Mesenchymal stem cell (in vitro differentiated cells and primary cell): Measurements from ENCODE around the gene RPS6KA2.

Source experiments
- DNase-seq: peaks from one replicate; pipeline ENCODE4 v3.0.0-alpha.2; 2013
- H2AFZ ChIP-seq: one replicate; pipeline ENCODE4 v1.6.1; 2013; ENCODE audit warnings: low read depth, mild to moderate bottlenecking, control low read depth, inconsistent platforms, low read length, moderate library complexity
- H2AK5ac ChIP-seq: 2 replicates; pipeline ENCODE4 v1.6.1; 2013; ENCODE audit warnings: low read length, moderate library complexity, mild to moderate bottlenecking, inconsistent platforms; ENCODE audit not compliant: severe bottlenecking
- H2BK120ac ChIP-seq: one replicate; pipeline ENCODE4 v1.6.1; 2013; ENCODE audit warnings: low read depth, mild to moderate bottlenecking, inconsistent platforms, low read length, moderate library complexity
- H2BK12ac ChIP-seq, 2 experiments: one replicate each; pipeline ENCODE4 v1.6.1; 2013; ENCODE audit warnings: inconsistent platforms in 2 of 2, low read length in 2 of 2, mild to moderate bottlenecking in 2 of 2, moderate library complexity in 2 of 2, control low read depth in 1 of 2
- H2BK15ac ChIP-seq: one replicate; pipeline ENCODE4 v1.6.1; 2013; ENCODE audit warnings: mild to moderate bottlenecking, low read depth, inconsistent platforms; ENCODE audit not compliant: poor library complexity, severe bottlenecking
- H2BK5ac ChIP-seq: 2 replicates; pipeline ENCODE4 v1.6.1; 2013; ENCODE audit warnings: low read depth, mild to moderate bottlenecking, low read length, control low read depth, inconsistent platforms; ENCODE audit not compliant: poor library complexity, severe bottlenecking
- H3K14ac ChIP-seq, 2 experiments: one replicate each; pipeline ENCODE4 v1.6.1; 2013; ENCODE audit warnings: inconsistent platforms in 2 of 2, low read length in 2 of 2, control low read depth in 1 of 2, mild to moderate bottlenecking in 1 of 2, moderate library complexity in 1 of 2
- H3K18ac ChIP-seq, 2 experiments: one replicate each; pipeline ENCODE4 v1.6.1; 2013; ENCODE audit warnings: inconsistent platforms in 2 of 2, low read length in 2 of 2, control low read depth in 1 of 2, low read depth in 1 of 2, mild to moderate bottlenecking in 1 of 2
- H3K23ac ChIP-seq, 2 experiments: one replicate each; pipeline ENCODE4 v1.6.1; 2013; ENCODE audit warnings: inconsistent platforms in 2 of 2, low read length in 2 of 2, mild to moderate bottlenecking in 2 of 2, moderate library complexity in 2 of 2, control low read depth in 1 of 2
- H3K27ac ChIP-seq: 2 replicates; pipeline ENCODE4 v1.5.1; 2013; ENCODE audit warnings: mild to moderate bottlenecking, moderate library complexity, low read length, control low read depth, inconsistent platforms; ENCODE audit not compliant: poor library complexity, severe bottlenecking
- H3K27me3 ChIP-seq, 2 experiments: 2 replicates each; pipeline versions ENCODE4 v1.6.1 to v1.7.0; 2013; ENCODE audit warnings: low read length in 2 of 2, mild to moderate bottlenecking in 2 of 2, moderate library complexity in 2 of 2, control low read depth in 1 of 2, inconsistent platforms in 1 of 2; ENCODE audit not compliant: control insufficient read depth in 1 of 2, insufficient read depth in 1 of 2
- H3K36me3 ChIP-seq, 2 experiments: 2 replicates each; pipeline versions ENCODE4 v1.6.1 to v1.7.0; 2013; ENCODE audit warnings: low read length in 2 of 2, control low read depth in 1 of 2, inconsistent platforms in 1 of 2, low read depth in 1 of 2, mild to moderate bottlenecking in 1 of 2; ENCODE audit not compliant: insufficient read depth in 2 of 2, control insufficient read depth in 1 of 2
- H3K4ac ChIP-seq, 2 experiments: one replicate each; pipeline ENCODE4 v1.6.1; 2013; ENCODE audit warnings: inconsistent platforms in 2 of 2, low read length in 2 of 2, mild to moderate bottlenecking in 2 of 2, moderate library complexity in 2 of 2, control low read depth in 1 of 2, low read depth in 1 of 2
- H3K4me1 ChIP-seq: 2 replicates; pipeline ENCODE4 v1.6.1; 2013; ENCODE audit warnings: low read depth, low read length, control low read depth; ENCODE audit not compliant: control insufficient read depth, insufficient read depth
- H3K4me2 ChIP-seq: 2 replicates; pipeline ENCODE4 v1.6.1; 2013; ENCODE audit warnings: low read length, mild to moderate bottlenecking, inconsistent platforms; ENCODE audit not compliant: poor library complexity, severe bottlenecking
- H3K4me3 ChIP-seq, 2 experiments: 2 replicates each; pipeline versions ENCODE4 v1.5.1 to v1.7.0; 2013; ENCODE audit warnings: low read length in 2 of 2, mild to moderate bottlenecking in 2 of 2, control low read depth in 1 of 2, low read depth in 1 of 2; ENCODE audit not compliant: insufficient read depth in 1 of 2
- H3K79me1 ChIP-seq: replicated peaks from 2 replicates; pipeline ENCODE4 v1.6.1; 2013; ENCODE audit warnings: mild to moderate bottlenecking, control low read depth, low read length, inconsistent platforms; ENCODE audit not compliant: poor library complexity, severe bottlenecking
- H3K9ac ChIP-seq: 2 replicates; pipeline ENCODE4 v1.7.0; 2013; ENCODE audit warnings: mild to moderate bottlenecking, low read length, moderate library complexity
- H3K9me3 ChIP-seq: 2 replicates; pipeline ENCODE4 v1.7.0; 2013; ENCODE audit warnings: mild to moderate bottlenecking, low read length; ENCODE audit not compliant: control insufficient read depth
- H4K8ac ChIP-seq: one replicate; pipeline ENCODE4 v1.6.1; 2013; ENCODE audit warnings: inconsistent platforms, mild to moderate bottlenecking, low read length, moderate library complexity
- H4K91ac ChIP-seq: one replicate; pipeline ENCODE4 v1.6.1; 2013; ENCODE audit warnings: mild to moderate bottlenecking, low read length, inconsistent platforms
- WGBS: methylation state at CpG from one replicate; pipeline ENCODE4 v1.1.7; 2013; ENCODE audit warnings: mixed read lengths; 5-methylcytosine and 5-hydroxymethylcytosine counted together

RPS6KA2 gene

DNA sequence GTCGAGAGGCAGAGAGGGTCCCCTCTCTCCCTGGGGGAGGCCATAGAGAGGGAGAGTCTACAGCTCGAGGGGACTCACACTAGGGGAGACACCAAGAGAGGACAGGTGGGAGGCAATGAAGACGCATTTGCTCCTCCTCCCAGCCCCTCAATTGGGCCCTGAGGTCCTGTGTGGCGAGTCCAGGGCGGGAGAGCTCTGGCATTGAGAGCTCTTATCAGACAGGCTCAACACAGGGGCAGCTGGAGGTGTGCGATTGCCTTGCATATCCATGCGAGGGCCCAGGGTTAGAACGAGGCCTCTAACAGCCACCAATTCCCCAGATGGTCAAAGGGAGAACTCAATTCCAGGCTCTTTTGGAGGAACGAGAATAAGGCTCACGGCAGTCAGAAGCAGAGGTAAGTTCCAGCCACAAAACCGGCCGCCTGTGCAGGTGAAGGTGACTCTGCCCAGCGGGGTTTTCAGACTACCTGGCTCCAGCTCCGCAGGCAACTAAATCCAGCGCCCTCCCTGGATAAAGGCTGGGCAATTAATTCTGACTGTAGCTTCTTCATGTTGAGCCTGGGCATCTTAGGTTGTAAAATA, 150.3 kb downstream of the RPS6KA2 start:
- peaks cover 0 to 6% of the 10 kb centered on the region in 2 experiments for H3K36me3 ChIP-seq
- no peak overlapping the region for H3K4me3 ChIP-seq
- no peak overlapping the region for H3K27ac ChIP-seq
- H2BK15ac ChIP-seq: no peak overlapping the region
- no peak overlapping the region for H3K14ac ChIP-seq
- H2AK5ac ChIP-seq: no peak overlapping the region
- no peaks in the 10 kb centered on the region for H3K9me3 ChIP-seq
- no peak overlapping the region for H2BK12ac ChIP-seq
- H4K91ac ChIP-seq: no peak overlapping the region
- H3K79me1 ChIP-seq: no peaks in the 10 kb centered on the region
- WGBS: 89% methylated on average over 15 of the region's 15 CpGs
- no peak overlapping the region for H2BK120ac ChIP-seq
- no peak overlapping the region for H3K23ac ChIP-seq
- H3K18ac ChIP-seq: no peak overlapping the region
- H2AFZ ChIP-seq: no peak overlapping the region
- H3K4me2 ChIP-seq: no peak overlapping the region
- no peaks in the 10 kb centered on the region for H3K4me1 ChIP-seq
- no peak overlapping the region for H4K8ac ChIP-seq
- no peak overlapping the region for H2BK5ac ChIP-seq
- no peak for DNase-seq
- no peak overlapping the region for H3K4ac ChIP-seq
- peaks cover 0 to 4% of the 10 kb centered on the region in 2 experiments for H3K27me3 ChIP-seq
- H3K9ac ChIP-seq: no peak overlapping the region

DNA sequence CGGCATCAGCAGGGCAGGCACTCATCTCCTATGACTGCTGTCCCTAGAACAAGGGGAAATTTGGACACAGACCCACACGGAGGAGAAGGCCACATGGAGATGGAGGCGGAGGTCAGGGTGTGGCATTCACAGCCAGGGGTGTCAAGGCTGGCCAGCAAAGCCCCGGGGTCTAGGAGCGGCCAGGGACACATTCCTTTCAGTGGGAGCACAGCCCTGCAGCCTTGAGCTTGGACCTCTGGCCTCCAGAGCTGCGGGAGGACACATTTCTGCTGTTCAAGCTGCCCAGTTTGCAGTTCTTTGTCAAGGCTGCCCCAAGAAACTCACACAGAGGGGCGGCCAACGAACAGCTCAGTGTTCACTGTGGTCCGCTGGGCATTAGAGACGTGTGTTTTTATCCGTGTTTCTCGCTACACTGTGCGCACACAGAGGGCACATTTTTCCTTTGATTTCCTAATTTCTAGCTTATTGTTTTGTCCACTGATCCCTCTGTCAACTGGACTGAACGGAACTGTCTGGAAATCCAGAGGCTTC, 150.9 kb downstream of the RPS6KA2 start:
- Histone ChIP-seq H2AK5ac (no peak overlapping the region), H3K4me1 (no peaks in the 10 kb centered on the region), H3K14ac (no peak overlapping the region), H3K27me3 (peaks cover 0 to 4% of the 10 kb centered on the region in 2 experiments), H3K18ac (no peak overlapping the region), H3K23ac (no peak overlapping the region), H2BK12ac (no peak overlapping the region), H3K4me3 (no peak overlapping the region), H2BK120ac (no peak overlapping the region), H2BK15ac (no peak overlapping the region), H3K27ac (no peak overlapping the region), H3K9me3 (no peaks in the 10 kb centered on the region), H3K4me2 (no peak overlapping the region), H3K4ac (no peak overlapping the region), H2AFZ (no peak overlapping the region), H3K79me1 (no peaks in the 10 kb centered on the region), H2BK5ac (no peak overlapping the region), H4K8ac (no peak overlapping the region), H4K91ac (no peak overlapping the region), H3K9ac (no peak overlapping the region), H3K36me3 (peaks cover 0 to 6% of the 10 kb centered on the region in 2 experiments)
- WGBS: 93% methylated on average over 14 of the region's 14 CpGs
- no peak for DNase-seq

DNA sequence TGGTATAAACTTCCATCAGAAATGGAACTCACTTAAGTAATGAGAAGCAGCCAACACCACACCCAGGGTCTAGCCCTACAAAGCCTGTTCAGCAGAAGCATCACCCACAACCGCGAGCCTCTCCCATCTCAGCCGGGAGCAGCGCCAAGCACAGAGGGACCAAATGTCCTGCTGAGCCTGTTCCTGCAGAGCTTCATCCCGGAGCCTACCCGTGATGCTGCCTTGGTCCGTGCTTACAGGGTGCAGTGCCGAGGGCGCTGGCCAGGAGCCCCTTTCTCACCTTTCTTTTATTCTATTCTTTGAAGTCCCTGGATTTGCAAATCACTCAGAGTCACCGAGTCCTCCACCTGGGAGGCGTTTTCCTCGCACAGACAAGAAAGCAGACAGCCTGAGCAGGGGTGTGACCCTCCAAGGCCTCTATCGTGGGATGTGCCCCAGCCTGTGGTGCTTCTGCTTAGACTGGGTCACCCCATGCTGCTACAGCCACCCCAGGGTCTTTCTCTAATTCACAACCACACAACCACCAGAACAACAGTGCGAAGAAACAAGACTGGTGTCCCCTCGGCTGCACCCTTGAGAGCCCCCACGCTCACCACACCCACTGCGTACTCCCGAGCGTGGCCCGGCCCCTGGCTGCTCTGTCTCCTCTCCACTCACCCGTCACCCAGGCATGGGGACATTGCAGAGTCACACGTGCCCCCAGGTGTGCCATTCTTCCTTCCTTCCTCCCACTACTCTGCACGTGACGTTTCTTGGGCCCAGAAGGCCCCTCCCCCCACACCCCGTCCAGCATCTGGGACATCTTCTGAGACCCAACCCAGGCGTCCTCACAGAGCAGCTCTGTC, 152.1 kb downstream of the RPS6KA2 start:
- Histone ChIP-seq H3K4me3 (no peak overlapping the region), H3K23ac (no peak overlapping the region), H3K9me3 (no peaks in the 10 kb centered on the region), H3K18ac (no peak overlapping the region), H2BK15ac (no peak overlapping the region), H2BK5ac (no peak overlapping the region), H3K79me1 (no peaks in the 10 kb centered on the region), H4K8ac (peak overlapping the region; percentile 7), H3K14ac (no peak overlapping the region), H3K4me2 (no peak overlapping the region), H3K27ac (no peak overlapping the region), H3K36me3 (peaks cover 0 to 6% of the 10 kb centered on the region in 2 experiments), H3K27me3 (peaks cover 0 to 4% of the 10 kb centered on the region in 2 experiments), H4K91ac (no peak overlapping the region), H2AFZ (no peak overlapping the region), H2AK5ac (no peak overlapping the region), H3K4me1 (no peaks in the 10 kb centered on the region), H3K9ac (no peak overlapping the region), H3K4ac (no peak overlapping the region), H2BK120ac (no peak overlapping the region), H2BK12ac (no peak overlapping the region)
- no peak for DNase-seq
- 88% methylated on average over 26 of the region's 26 CpGs for WGBS

DNA sequence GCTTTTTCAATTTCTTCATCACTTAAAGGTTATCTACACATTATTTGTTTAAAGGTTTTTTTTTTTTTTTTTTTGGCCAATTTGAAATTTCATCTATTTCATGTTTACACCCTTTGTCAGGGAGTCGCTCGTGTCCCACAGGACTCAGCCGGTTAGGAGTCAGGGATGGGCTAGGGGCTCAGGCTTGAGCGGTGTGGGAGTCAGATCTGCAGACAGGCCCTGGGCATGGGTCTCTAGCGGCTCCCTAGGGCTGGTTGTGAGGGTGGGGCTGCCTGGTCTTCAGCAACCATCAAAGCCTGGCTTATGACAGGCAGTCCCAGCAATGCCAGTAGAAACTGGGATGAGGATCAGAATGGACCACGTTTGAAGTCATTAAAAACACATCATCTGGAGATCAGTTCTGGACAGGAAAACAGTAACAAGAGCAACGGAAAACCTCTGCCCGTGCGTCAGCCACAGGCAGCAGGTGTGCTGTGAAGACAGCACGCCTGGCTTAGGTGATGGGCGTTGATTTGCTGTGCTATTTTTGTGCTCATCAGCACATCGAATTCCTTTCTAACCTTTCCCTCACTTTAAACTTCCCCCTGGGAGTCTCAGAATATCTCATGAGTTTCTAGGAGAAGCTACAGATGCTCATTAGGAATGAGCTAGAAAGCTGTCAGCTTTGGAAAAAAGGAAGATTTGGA, 153.0 kb downstream of the RPS6KA2 start:
- Histone ChIP-seq H4K8ac (no peak overlapping the region), H2BK120ac (no peak overlapping the region), H3K4me2 (no peak overlapping the region), H3K9me3 (no peaks in the 10 kb centered on the region), H3K27me3 (peaks cover 0 to 4% of the 10 kb centered on the region in 2 experiments), H3K4ac (no peak overlapping the region), H3K4me3 (no peak overlapping the region), H4K91ac (no peak overlapping the region), H3K36me3 (peaks cover under 1 to 6% of the 10 kb centered on the region in 2 experiments), H2BK5ac (no peak overlapping the region), H3K23ac (peak overlapping the region in 1 of 2 experiments; percentile 20), H2AFZ (no peak overlapping the region), H3K14ac (no peak overlapping the region), H3K18ac (no peak overlapping the region), H2BK15ac (no peak overlapping the region), H3K9ac (no peak overlapping the region), H2AK5ac (no peak overlapping the region), H3K4me1 (no peaks in the 10 kb centered on the region), H2BK12ac (no peak overlapping the region), H3K27ac (no peak overlapping the region), H3K79me1 (no peaks in the 10 kb centered on the region)
- WGBS: 92% methylated on average over 10 of the region's 12 CpGs
- DNase-seq: no peak
